Testis (tissue), 3 donors: Measurements from ENCODE around the gene ARFRP1. TPM values are rescaled to one million over a fixed set of nuclear protein-coding genes. Genes with fewer than 3 reads are reported as not detected.

Experiments used
- DNase-seq: peaks from one replicate; pipeline ENCODE4 v3.0.0-alpha.2; 2019
- H3K27ac ChIP-seq, 2 donors: fragments of 200-600 bp; sonication (generic); one replicate each; pipeline ENCODE4 v1.5.1; 2019
- H3K27me3 ChIP-seq: fragments of 200-600 bp; sonication (generic); one replicate; pipeline ENCODE4 v1.5.1; 2019
- H3K36me3 ChIP-seq: fragments of 200-600 bp; sonication (generic); one replicate; pipeline ENCODE4 v1.5.1; 2017; ENCODE audit warnings: low read depth; ENCODE audit errors: missing control alignments
- H3K4me1 ChIP-seq: fragments of 200-600 bp; sonication (generic); one replicate; pipeline ENCODE4 v1.5.1; 2019
- H3K4me3 ChIP-seq, 2 donors: fragments of 200-600 bp; sonication (generic); one replicate each; pipeline ENCODE4 v1.5.1; 2017 to 2019
- H3K9me3 ChIP-seq: fragments of 200-600 bp; sonication (generic); one replicate; pipeline ENCODE4 v1.5.1; 2017
- CTCF ChIP-seq, 3 experiments: fragments of 450-650 bp in 2 of 3; fragments of 200-600 bp in 1 of 3; sonication (generic) in 1 of 3; IDR thresholded peaks; one replicate each; pipeline ENCODE4 v1.5.1; 2016 to 2019; ENCODE audit warnings: antibody characterized with exemption in 3 of 3, mild to moderate bottlenecking in 2 of 3, moderate library complexity in 1 of 3
- POLR2A ChIP-seq: fragments of 450-650 bp; IDR thresholded peaks from one replicate; pipeline ENCODE4 v1.6.1; 2017; ENCODE audit warnings: antibody characterized with exemption, mild to moderate bottlenecking, moderate library complexity
- WGBS, 2 donors: methylation state at CpG; one replicate each; pipeline ENCODE4 v1.1.5; 2018; 5-methylcytosine and 5-hydroxymethylcytosine counted together
- intact Hi-C: fragments of 100-400 bp; cut with DNase I; formaldehyde crosslinking; loops from one replicate; pipeline ENCODE4 v1.15.1; 2023; ENCODE audit warnings: low total_unique reads
- polyA plus RNA-seq: library from polyadenylated mRNA; stranded (reverse); fragments of 350-450 nt; fragmentation: Illumina TruSeq; extraction: RNeasy Lipid Tissue Mini Kit (QIAGEN cat#74804); gene quantifications from one replicate; pipeline ENCODE4 v1.2.3, GENCODE V29; 2014; ENCODE audit warnings: low read depth, low replicate concordance; ENCODE audit not compliant: insufficient read depth
- total RNA-seq, 2 donors: library from RNA; depleted of rRNA; stranded (reverse); fragments of >200 nt; gene quantifications; one replicate each; pipeline ENCODE4 v1.2.3, GENCODE V29; 2016

Gene ARFRP1
- total and polyA plus RNA-seq, 3 donors from 2014 or later: 37.8 to 55.6 (median 55.4) TPM

- TF ChIP-seq POLR2A (no peak), CTCF (IDR thresholded peaks at IDR 0.05) (no peak)
- Histone ChIP-seq H3K4me3 (no peak overlapping the region), H3K36me3 (no peaks in the 10 kb centered on the region), H3K27me3 (no peaks in the 10 kb centered on the region), H3K27ac (no peak overlapping the region), H3K4me1 (no peaks in the 10 kb centered on the region), H3K9me3 (no peaks in the 10 kb centered on the region)
- intact Hi-C loops: no loop called here
- 75 to 94% methylated on average over 6 to 13 of the region's 13 CpGs for WGBS, 2 donors
- DNase-seq: no peak
These were observed 45.6 kb upstream of the ARFRP1 start for GRCh38 chr20:63753381-63753780.

GRCh38 chr20:63752411-63753101, 44.8 kb upstream of the ARFRP1 start:
- Histone ChIP-seq H3K4me3 (peak overlapping the region in 1 of 2 donors; percentile 11), H3K36me3 (no peaks in the 10 kb centered on the region), H3K27ac (no peak overlapping the region), H3K9me3 (no peaks in the 10 kb centered on the region), H3K4me1 (peaks cover 7% of the 10 kb centered on the region), H3K27me3 (no peaks in the 10 kb centered on the region)
- TF ChIP-seq POLR2A: no peak
- no peak for TF ChIP-seq CTCF (IDR thresholded peaks at IDR 0.05)
- no peak for DNase-seq
- intact Hi-C loops: no loop called here
- WGBS, 2 donors: 78 to 98% methylated on average over 21 to 49 of the region's 50 CpGs

GRCh38 chr20:63751471-63752271, 43.9 kb upstream of the ARFRP1 start:
- H3K27me3 ChIP-seq: no peaks in the 10 kb centered on the region
- no peaks in the 10 kb centered on the region for H3K9me3 ChIP-seq
- H3K27ac ChIP-seq: no peak overlapping the region
- intact Hi-C loops: no loop called here
- 75 to 77% methylated on average over 21 to 24 of the region's 45 CpGs for WGBS, 2 donors
- TF ChIP-seq CTCF (IDR thresholded peaks at IDR 0.05): no peak
- no peak for TF ChIP-seq POLR2A
- peak overlapping the region in 1 of 2 donors; percentile 11 for H3K4me3 ChIP-seq
- peaks cover 7% of the 10 kb centered on the region for H3K4me1 ChIP-seq
- no peaks in the 10 kb centered on the region for H3K36me3 ChIP-seq
- DNase-seq: no peak

GRCh38 chr20:63750807-63751470, 43.2 kb upstream of the ARFRP1 start:
- no peak for DNase-seq
- no peaks in the 10 kb centered on the region for H3K36me3 ChIP-seq
- intact Hi-C loops: no loop called here

More at GRCh38 chr20:63750807-63751470, 43.2 kb upstream of the ARFRP1 start:
- Histone ChIP-seq H3K27ac (no peak overlapping the region), H3K4me3 (no peak overlapping the region), H3K4me1 (peaks cover 7% of the 10 kb centered on the region), H3K27me3 (no peaks in the 10 kb centered on the region), H3K9me3 (no peaks in the 10 kb centered on the region)
- 64 to 65% methylated on average over 20 to 26 of the region's 26 CpGs for WGBS, 2 donors
- TF ChIP-seq CTCF (IDR thresholded peaks at IDR 0.05) (no peak), POLR2A (no peak)
